ENCODE measurements around the gene CCDC127.

- TF ChIP-seq POLR2A (IDR thresholded peaks at IDR 0.05; ENCODE audit: low read depth, low read length) (no peak), NFE2L2 (IDR thresholded peaks at IDR 0.05; ENCODE audit: low read depth, low read length) (no peak), CEBPB (IDR thresholded peaks at IDR 0.05; ENCODE audit: low read depth, low read length) (no peak), USF2 (IDR thresholded peaks at IDR 0.05; ENCODE audit: low read depth, low read length) (no peak), RAD21 (IDR thresholded peaks at IDR 0.05; ENCODE audit: low read length) (no peak)
- TF ChIP-seq, protein P1, sequence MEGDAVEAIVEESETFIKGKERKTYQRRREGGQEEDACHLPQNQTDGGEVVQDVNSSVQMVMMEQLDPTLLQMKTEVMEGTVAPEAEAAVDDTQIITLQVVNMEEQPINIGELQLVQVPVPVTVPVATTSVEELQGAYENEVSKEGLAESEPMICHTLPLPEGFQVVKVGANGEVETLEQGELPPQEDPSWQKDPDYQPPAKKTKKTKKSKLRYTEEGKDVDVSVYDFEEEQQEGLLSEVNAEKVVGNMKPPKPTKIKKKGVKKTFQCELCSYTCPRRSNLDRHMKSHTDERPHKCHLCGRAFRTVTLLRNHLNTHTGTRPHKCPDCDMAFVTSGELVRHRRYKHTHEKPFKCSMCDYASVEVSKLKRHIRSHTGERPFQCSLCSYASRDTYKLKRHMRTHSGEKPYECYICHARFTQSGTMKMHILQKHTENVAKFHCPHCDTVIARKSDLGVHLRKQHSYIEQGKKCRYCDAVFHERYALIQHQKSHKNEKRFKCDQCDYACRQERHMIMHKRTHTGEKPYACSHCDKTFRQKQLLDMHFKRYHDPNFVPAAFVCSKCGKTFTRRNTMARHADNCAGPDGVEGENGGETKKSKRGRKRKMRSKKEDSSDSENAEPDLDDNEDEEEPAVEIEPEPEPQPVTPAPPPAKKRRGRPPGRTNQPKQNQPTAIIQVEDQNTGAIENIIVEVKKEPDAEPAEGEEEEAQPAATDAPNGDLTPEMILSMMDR (conservative IDR thresholded peaks at IDR 0.05; ENCODE audit: low read depth, low read length), result no peak
Measured at GRCh38 chr5:208449-209114, 9.4 kb downstream of the CCDC127 start.
